RWPE2 (cell line): ENCODE data around the gene CFDP1.
A peak's percentile ranks its signal among the peaks of the same experiment; 100 is the strongest.

Source experiments
- ATAC-seq: fragments of 200-7000 bp; cut with Tn5 transposase; 3 replicates; pipeline ENCODE4 v1.9.1; 2021; ENCODE audit warnings: low read depth
- DNase-seq: peaks from one replicate; pipeline ENCODE4 v3.0.0-alpha.2; 2020; ENCODE audit warnings: low spot score
- H3K27ac ChIP-seq: fragments of 450-650 bp; 2 replicates; pipeline ENCODE4 v1.5.1; 2017; ENCODE audit warnings: mild to moderate bottlenecking; ENCODE audit not compliant: poor library complexity, severe bottlenecking
- H3K27me3 ChIP-seq: fragments of 250-450 bp; sonication (Bioruptor Pico); 2 replicates; pipeline ENCODE4 v1.5.1; 2021; ENCODE audit warnings: mild to moderate bottlenecking, moderate library complexity; ENCODE audit not compliant: insufficient read depth, poor library complexity, severe bottlenecking
- H3K36me3 ChIP-seq: fragments of 250-450 bp; sonication (Bioruptor Pico); 2 replicates; pipeline ENCODE4 v1.5.1; 2020; ENCODE audit warnings: low read depth, mild to moderate bottlenecking, moderate library complexity
- H3K4me1 ChIP-seq: fragments of 250-450 bp; sonication (Bioruptor Pico); 2 replicates; pipeline ENCODE4 v1.5.1; 2021; ENCODE audit warnings: mild to moderate bottlenecking, moderate library complexity; ENCODE audit not compliant: insufficient read depth, poor library complexity, severe bottlenecking
- H3K4me3 ChIP-seq: fragments of 250-450 bp; sonication (Bioruptor Pico); 2 replicates; pipeline ENCODE4 v1.5.1; 2021; ENCODE audit warnings: mild to moderate bottlenecking, moderate library complexity; ENCODE audit not compliant: severe bottlenecking
- H3K9me3 ChIP-seq: fragments of 250-450 bp; sonication (Bioruptor Pico); 2 replicates; pipeline ENCODE4 v1.5.1; 2021; ENCODE audit warnings: mild to moderate bottlenecking, moderate library complexity; ENCODE audit not compliant: severe bottlenecking
- TF ChIP-seq, protein P1 (sequence below): fragments of 450-650 bp; IDR thresholded peaks from one replicate; pipeline ENCODE4 v1.5.1; 2017; ENCODE audit warnings: mild to moderate bottlenecking, moderate library complexity; ENCODE audit not compliant: poor library complexity, severe bottlenecking

Gene CFDP1

GRCh38 chr16:75267631-75268264 is 165.6 kb downstream of the CFDP1 start:
- Histone ChIP-seq H3K36me3 (peaks cover 20% of the 10 kb centered on the region), H3K9me3 (no peaks in the 10 kb centered on the region), H3K4me1 (peaks cover 27% of the 10 kb centered on the region), H3K27me3 (no peaks in the 10 kb centered on the region), H3K27ac (peak overlapping the region; percentile 80), H3K4me3 (no peak overlapping the region)
- DNase-seq (peak; percentile 93), ATAC-seq (peak; percentile 93)
- TF ChIP-seq, protein P1, sequence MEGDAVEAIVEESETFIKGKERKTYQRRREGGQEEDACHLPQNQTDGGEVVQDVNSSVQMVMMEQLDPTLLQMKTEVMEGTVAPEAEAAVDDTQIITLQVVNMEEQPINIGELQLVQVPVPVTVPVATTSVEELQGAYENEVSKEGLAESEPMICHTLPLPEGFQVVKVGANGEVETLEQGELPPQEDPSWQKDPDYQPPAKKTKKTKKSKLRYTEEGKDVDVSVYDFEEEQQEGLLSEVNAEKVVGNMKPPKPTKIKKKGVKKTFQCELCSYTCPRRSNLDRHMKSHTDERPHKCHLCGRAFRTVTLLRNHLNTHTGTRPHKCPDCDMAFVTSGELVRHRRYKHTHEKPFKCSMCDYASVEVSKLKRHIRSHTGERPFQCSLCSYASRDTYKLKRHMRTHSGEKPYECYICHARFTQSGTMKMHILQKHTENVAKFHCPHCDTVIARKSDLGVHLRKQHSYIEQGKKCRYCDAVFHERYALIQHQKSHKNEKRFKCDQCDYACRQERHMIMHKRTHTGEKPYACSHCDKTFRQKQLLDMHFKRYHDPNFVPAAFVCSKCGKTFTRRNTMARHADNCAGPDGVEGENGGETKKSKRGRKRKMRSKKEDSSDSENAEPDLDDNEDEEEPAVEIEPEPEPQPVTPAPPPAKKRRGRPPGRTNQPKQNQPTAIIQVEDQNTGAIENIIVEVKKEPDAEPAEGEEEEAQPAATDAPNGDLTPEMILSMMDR, result no peak

GRCh38 chr16:75266738-75267630 is 166.3 kb downstream of the CFDP1 start:
- H3K4me3 ChIP-seq, result no peak overlapping the region

GRCh38 chr16:75265911-75266701 is 167.2 kb downstream of the CFDP1 start:
- ATAC-seq, result peak; percentile 24
- Histone ChIP-seq H3K4me1 (peaks cover 27% of the 10 kb centered on the region), H3K36me3 (peaks cover 30% of the 10 kb centered on the region), H3K27me3 (no peaks in the 10 kb centered on the region), H3K27ac (peak overlapping the region; percentile 80), H3K4me3 (peak overlapping the region; percentile 98), H3K9me3 (no peaks in the 10 kb centered on the region)
- TF ChIP-seq, protein P1, result no peak
- DNase-seq, result no peak

More at GRCh38 chr16:75266738-75267630, 166.3 kb downstream of the CFDP1 start:
- Histone ChIP-seq H3K9me3 (no peaks in the 10 kb centered on the region), H3K4me1 (peaks cover 27% of the 10 kb centered on the region), H3K36me3 (peaks cover 28% of the 10 kb centered on the region), H3K27ac (peak overlapping the region; percentile 80), H3K27me3 (no peaks in the 10 kb centered on the region)
- DNase-seq, result peak; percentile 65
- no peak for ATAC-seq
- TF ChIP-seq, protein P1, result no peak

- H3K4me3 ChIP-seq, result peak overlapping the region; percentile 98
- H3K4me1 ChIP-seq, result peaks cover 27% of the 10 kb centered on the region
- no peaks in the 10 kb centered on the region for H3K27me3 ChIP-seq
- ATAC-seq (peak; percentile 20; the same call in 1 of the 3 replicates), DNase-seq (peak; percentile 76)
- no peaks in the 10 kb centered on the region for H3K9me3 ChIP-seq
- TF ChIP-seq, protein P1, result no peak
- H3K36me3 ChIP-seq, result peaks cover 36% of the 10 kb centered on the region
- peak overlapping the region; percentile 80 for H3K27ac ChIP-seq
Observed at GRCh38 chr16:75264999-75265910, 168.0 kb downstream of the CFDP1 start.
